HL-60 (cell line): ENCODE results near the gene TLR10.
"Not testable (repeated sequence)": the region's sequence is repeated elsewhere in the genome, so short reads cannot be mapped to it uniquely, and the experiment has no call there.

Experiments used
- DNase-seq, 2 experiments: peaks; one replicate each; pipeline ENCODE4 v3.0.0-alpha.2; 2010 to 2020; ENCODE audit warnings: low read depth in 1 of 2, low spot score in 1 of 2
- H3K27ac ChIP-seq: fragments of 250-450 bp; sonication (Bioruptor Pico); replicated peaks from 2 replicates; pipeline ENCODE4 v1.5.1; 2020; ENCODE audit warnings: mild to moderate bottlenecking, moderate library complexity
- H3K27me3 ChIP-seq: fragments of 250-450 bp; sonication (Bioruptor Pico); 2 replicates; pipeline ENCODE4 v1.5.1; 2021; ENCODE audit warnings: mild to moderate bottlenecking, moderate library complexity; ENCODE audit not compliant: insufficient read depth, poor library complexity, severe bottlenecking
- H3K4me3 ChIP-seq: replicated peaks from 2 replicates; pipeline ENCODE4 v1.5.1; 2011; ENCODE audit warnings: mild to moderate bottlenecking, control low read depth, low read length; ENCODE audit not compliant: insufficient read depth
- GABPA ChIP-seq: IDR thresholded peaks from 2 replicates; pipeline ENCODE4 v1.6.1; 2012; ENCODE audit warnings: low read depth
- POLR2AphosphoS5 ChIP-seq: IDR thresholded peaks from 2 replicates; pipeline ENCODE4 v1.6.1; 2012; ENCODE audit warnings: low read depth
- REST ChIP-seq: IDR thresholded peaks from 2 replicates; pipeline ENCODE4 v1.6.1; 2012; ENCODE audit warnings: low read depth; ENCODE audit not compliant: insufficient replicate concordance
- SPI1 ChIP-seq: IDR thresholded peaks from 2 replicates; pipeline ENCODE4 v1.6.1; 2012; ENCODE audit warnings: low read depth, mild to moderate bottlenecking, borderline replicate concordance
- TF ChIP-seq, protein P1 (sequence below): IDR thresholded peaks from one replicate; pipeline ENCODE4 v1.5.1; 2011; ENCODE audit warnings: low read length, control low read depth, inconsistent platforms; ENCODE audit not compliant: insufficient read depth

The TLR10 gene

GRCh38 chr4:38783109-38783460 lies 295 bp upstream of the TLR10 start:
- no peak overlapping the region for H3K4me3 ChIP-seq
- no peak for DNase-seq
- no peak for TF ChIP-seq SPI1
- TF ChIP-seq GABPA, result no peak
- no peak for TF ChIP-seq POLR2AphosphoS5
- no peak overlapping the region for H3K27ac ChIP-seq
- no peaks in the 10 kb centered on the region for H3K27me3 ChIP-seq

DNA sequence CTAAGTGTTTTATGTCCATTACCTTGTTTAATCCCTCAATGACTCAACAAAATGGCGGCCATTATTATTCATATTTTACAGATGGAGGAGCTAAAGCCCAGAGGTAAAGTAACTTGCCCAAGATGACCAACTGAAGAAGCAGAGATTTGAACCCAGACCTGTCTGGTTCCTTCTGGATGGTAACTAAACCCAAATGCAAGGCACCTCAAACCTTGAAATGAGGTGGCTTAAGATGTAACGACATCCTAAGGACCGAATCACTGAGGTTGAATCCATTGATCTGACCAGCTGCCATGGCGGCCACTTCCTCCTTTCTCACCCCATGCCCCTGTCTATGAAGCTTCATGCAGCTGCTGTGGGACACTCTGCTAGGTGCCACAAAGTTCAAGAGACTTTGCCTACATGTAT lies 932 bp downstream of the TLR10 start:
- Histone ChIP-seq H3K4me3 (no peak overlapping the region), H3K27ac (no peak overlapping the region), H3K27me3 (no peaks in the 10 kb centered on the region)
- TF ChIP-seq REST (no peak), POLR2AphosphoS5 (no peak), SPI1 (peak; percentile 16; the same call in 1 of the 2 replicates)
- DNase-seq, result no peak

DNA sequence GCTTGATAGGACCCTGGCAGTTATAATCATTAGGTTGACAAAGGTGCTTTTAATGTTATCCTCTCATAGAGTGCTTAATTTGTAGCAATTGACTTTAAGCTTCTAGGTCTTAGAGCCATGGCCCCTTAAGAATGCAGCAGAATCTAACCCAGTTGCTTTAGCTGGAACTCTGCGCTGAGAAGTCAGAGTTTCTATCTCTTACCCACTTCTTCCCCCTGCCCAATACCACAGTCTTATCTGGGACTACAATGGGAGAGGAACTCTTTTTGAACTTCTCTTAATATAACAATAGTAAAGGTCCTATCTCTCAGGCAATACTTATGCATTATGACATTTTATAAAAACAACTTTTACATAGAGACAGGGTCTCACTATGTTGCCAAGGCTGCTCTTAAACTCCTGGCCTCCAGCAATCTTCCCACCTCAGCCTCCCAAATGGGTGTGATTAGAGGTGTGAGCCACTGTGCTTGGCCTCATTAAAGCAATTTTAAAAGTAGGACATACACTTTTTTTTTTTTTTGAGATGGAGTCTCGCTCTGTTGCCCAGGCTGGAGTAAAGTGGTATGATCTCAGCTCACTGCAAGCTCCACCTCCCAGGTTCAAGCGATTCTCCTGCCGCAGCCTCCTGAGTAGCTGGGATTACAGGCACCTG lies 1.8 kb downstream of the TLR10 start:
- no peak overlapping the region for H3K27ac ChIP-seq
- TF ChIP-seq SPI1, result no peak
- no peak for TF ChIP-seq REST
- TF ChIP-seq, protein P1, sequence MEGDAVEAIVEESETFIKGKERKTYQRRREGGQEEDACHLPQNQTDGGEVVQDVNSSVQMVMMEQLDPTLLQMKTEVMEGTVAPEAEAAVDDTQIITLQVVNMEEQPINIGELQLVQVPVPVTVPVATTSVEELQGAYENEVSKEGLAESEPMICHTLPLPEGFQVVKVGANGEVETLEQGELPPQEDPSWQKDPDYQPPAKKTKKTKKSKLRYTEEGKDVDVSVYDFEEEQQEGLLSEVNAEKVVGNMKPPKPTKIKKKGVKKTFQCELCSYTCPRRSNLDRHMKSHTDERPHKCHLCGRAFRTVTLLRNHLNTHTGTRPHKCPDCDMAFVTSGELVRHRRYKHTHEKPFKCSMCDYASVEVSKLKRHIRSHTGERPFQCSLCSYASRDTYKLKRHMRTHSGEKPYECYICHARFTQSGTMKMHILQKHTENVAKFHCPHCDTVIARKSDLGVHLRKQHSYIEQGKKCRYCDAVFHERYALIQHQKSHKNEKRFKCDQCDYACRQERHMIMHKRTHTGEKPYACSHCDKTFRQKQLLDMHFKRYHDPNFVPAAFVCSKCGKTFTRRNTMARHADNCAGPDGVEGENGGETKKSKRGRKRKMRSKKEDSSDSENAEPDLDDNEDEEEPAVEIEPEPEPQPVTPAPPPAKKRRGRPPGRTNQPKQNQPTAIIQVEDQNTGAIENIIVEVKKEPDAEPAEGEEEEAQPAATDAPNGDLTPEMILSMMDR, result no peak
- no peak for TF ChIP-seq GABPA
- TF ChIP-seq POLR2AphosphoS5, result no peak
- no peak for DNase-seq

DNA sequence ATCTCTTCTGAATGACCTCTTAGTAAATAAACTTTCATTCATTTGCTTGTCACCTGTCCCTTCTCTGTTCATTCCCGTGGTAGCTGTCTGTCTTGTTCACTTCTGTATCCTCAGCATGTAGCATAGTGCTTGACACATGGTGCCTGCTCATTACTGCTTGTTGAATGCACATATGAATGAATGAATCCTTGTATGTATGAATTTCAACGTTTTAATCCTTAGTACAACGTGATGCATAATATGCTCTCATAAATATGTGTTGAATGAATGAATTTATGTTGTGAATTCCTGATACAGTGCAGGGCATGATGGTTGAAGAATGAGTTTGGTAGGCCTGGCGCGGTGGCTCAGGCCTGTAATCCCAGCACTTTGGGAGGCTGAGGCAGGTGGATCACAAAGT lies 3.0 kb downstream of the TLR10 start:
- Histone ChIP-seq H3K27ac (no peak overlapping the region), H3K27me3 (no peaks in the 10 kb centered on the region), H3K4me3 (no peak overlapping the region)
- TF ChIP-seq REST, result no peak
- TF ChIP-seq, protein P1, result no peak
- TF ChIP-seq GABPA, result no peak
- TF ChIP-seq SPI1, result no peak
- no peak for TF ChIP-seq POLR2AphosphoS5
- no peak for DNase-seq

More for the DNA sequence above, 1.8 kb downstream of the TLR10 start:
- Histone ChIP-seq H3K27me3 (no peaks in the 10 kb centered on the region), H3K4me3 (no peak overlapping the region)

DNA sequence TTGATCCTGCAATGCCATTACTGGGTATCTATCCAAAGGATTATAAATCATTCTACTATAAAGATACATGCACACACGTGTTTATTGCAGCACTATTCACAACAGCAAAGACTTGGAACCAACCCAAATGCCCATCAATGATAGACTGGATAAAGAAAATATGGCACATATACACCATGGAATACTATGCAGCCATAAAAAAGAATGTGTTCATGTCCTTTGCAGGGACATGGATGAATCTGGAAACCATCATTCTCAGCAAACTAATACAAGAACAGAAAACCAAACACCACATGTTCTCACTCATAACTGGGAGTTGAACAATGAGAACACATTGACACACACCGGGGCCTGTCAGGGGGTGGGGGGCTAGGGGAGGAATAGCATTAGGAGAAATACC lies 4.9 kb downstream of the TLR10 start:
- not testable (repeated sequence) for H3K27me3 ChIP-seq, H3K4me3 ChIP-seq, H3K27ac ChIP-seq, DNase-seq
